CD4-positive, alpha-beta T cell treated with Interleukin-6 for 4 hours (primary cell): ENCODE results near the gene CD274.
"Not testable (repeated sequence)": the region's sequence is repeated elsewhere in the genome, so short reads cannot be mapped to it uniquely, and the experiment has no call there.

Experiments used
- DNase-seq: peaks from one replicate; pipeline ENCODE4 v3.0.0-alpha.2; 2020; ENCODE audit warnings: mixed read lengths

CD274 gene

GRCh38 chr9:5450359-5451091 lies at the start of gene CD274:
TSS of gene CD274 (plus strand) at chr9:5450542. CDS start at chr9:5456114, 5,572 bp downstream.
- DNase-seq = peak; percentile 81

DNA sequence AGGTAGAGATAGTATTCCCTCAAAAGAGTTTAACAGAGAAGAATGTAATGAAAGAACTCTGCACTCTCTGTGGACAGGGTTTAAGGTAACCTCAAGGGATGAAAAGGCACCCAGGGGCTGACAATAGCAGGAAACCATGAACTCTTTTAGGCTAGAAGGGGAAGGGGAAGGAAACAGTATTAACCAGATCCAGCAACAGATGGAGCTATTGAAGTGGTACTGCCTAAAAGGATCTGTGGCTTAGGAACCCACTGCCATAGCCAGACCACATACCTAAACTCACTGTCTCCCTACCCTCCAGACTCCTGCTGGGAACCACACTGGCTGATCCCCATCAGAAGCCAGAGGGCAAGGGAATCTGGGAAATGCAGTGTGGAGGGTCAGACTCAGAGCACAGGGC lies 48.1 kb upstream of the CD274 start:
- no peak for DNase-seq

DNA sequence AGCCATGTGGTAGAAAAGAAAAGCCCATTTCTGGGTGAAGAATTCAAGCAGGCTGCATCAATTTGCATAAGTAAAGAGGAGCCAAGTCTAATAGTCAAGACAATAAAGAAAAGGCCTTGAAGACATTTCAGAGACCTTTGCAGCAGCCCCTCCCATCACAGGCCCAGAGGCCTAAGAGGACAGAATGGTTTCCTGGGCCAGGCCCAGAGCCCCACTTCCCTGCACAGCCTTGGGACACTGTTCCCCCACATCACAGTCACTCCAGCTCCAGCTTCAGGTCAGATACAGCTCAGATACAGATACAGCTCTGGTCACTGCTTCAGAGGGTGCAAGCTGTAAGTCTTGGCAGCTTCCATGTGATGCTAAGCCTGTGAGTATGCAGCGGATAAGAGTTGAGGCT lies 41.7 kb upstream of the CD274 start:
- no peak for DNase-seq

DNA sequence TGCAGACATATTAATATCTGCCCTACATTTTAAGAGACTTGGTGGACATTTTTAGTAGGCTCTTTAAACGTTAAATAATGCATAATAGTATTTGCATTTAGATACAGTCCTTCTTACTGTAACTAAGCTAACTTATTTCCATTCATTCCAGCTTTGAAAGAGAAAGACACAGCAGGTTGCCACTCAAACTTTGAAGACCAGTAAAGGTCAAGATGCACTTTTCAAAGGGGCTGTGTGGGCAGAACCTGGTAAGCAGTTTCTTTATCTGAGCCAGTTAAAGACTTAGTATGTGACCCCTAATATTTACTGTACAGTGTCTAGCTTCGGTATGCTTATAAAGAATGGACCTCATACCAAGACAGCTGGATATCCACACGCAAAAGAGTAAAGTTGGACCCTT lies 33.4 kb upstream of the CD274 start:
- no peak for DNase-seq

DNA sequence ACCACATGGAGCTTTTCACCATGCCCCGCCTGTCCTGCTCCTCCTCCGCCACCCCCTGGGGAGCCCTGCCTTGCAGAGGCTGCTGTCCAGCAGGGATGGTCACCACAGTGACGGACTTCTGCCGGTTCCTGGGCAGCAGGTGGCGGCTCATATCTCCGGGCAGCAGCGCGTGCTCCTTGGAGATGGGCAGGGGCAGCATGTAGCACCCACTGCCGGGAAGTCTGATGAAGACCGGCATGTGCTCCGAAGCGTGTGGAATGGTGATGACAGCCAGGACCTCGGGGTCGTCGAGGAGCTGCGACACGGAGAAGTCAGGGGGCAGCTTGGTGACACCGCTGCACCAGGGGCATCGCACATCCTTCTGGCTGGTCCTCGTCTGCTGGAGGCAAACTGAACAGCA lies 31.9 kb upstream of the CD274 start:
- no peak for DNase-seq

DNA sequence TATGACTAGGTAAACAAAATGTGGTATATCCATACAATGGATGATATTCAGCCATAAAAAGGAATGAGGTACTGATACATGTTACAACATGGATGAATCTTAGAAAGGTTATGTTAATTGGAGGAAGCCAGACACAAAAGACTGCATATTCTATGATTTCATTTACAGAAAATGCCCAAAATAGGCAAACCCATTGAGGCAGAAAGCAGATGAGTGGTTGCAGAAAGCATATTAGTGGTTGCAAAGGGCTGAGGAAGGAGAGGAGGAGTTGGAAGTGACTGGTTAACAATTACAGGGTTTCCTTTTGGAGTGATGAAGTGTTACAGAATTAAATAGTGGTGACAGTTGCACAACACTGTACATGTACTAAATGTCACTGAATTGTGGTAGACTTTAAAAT lies 30.4 kb upstream of the CD274 start:
- DNase-seq = no peak

- DNase-seq = no peak
Observed at GRCh38 chr9:5421163-5421562, 29.2 kb upstream of the CD274 start.

DNA sequence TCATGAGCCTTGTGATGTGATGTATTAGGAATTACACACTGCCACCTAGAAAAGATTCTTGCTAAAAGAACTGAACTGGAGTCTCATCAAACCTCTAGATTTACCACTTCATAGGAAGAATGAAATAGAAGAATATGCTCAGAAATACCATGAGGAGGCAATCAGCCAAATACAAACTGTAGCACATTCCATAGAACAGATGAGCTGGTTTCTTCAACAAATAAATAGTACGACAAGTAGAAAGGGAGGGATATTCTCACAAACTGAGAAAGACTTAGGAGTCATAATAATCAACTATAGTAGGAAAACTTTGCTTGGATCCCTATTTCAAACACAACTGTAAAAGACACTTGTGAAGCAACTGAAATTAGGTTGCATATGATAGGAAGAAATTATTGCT lies 28.1 kb upstream of the CD274 start:
- DNase-seq = no peak

- DNase-seq = no peak
Observed at GRCh38 chr9:5425006-5425628, 25.2 kb upstream of the CD274 start.

DNA sequence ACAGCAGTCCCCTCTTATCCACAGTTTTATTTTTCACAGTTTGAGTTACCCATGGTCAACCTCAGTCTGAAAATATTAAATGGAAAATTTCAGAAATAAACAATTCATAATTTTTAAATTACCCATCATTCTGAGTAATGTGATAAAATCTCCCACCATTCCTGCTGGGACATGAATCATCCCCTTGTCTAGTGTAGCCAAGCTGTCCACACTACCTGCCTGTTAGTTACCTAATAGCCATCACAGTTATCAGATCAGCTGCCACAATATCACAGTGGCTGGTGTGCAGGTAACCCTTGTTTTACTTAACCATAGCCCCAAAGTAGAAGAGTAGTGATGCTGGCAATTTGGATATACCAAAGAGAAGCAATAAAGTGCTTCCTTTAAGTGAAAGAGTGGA lies 23.3 kb upstream of the CD274 start:
- DNase-seq = no peak

DNA sequence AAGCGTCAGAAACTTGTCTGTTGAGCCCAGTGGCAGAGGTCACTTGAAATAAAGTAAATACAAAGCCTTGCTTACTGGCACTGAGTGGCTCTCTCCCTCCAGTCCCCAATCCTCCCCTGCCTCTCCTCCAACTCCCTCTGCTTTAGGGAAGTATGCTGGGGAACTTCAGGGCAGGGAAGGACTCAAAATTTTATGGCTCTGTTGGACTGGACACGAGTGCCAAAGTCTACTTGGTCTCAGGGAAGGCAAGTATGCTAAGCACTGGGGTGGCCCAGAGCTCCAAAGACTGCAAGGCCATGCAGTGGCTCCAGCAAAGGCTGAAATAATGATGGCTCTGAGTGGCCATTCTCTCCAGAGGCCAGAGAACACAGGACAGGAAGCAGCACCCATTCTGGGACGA lies 22.2 kb upstream of the CD274 start:
- DNase-seq = no peak

GRCh38 chr9:5428794-5429528 lies 21.4 kb upstream of the CD274 start:
- no peak for DNase-seq

DNA sequence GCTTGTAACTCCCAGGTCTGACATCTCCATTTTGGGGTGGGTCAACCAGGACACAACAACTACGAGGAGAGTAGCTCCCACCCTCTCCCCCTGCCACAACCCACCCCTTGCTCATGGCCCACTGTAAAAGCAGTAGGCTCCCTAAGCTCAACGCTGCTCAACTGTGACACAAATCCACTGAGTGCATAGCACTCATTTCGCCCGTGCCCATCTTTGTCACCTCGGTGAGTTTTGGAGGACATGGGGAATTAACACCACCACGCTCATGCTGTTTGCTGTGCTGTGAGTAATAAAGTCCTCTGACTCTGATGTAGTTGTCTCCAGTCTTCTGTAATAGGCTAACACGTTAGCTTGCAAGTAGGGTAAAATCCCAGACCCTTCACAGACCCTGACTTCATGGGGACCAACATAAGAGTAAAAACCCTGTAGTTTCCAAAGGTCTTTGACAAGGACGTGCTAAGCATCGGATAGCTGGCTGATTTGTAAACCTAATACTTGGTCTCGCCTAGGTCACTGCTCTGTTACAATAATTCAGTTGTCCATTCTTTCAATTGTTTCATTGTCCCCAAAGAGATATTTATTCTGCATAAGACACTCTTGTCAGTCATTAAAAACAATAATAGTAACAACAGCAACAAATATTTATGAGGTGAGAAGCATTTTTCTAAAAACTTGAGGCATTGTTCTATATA lies 20.3 kb upstream of the CD274 start:
- no peak for DNase-seq

DNA sequence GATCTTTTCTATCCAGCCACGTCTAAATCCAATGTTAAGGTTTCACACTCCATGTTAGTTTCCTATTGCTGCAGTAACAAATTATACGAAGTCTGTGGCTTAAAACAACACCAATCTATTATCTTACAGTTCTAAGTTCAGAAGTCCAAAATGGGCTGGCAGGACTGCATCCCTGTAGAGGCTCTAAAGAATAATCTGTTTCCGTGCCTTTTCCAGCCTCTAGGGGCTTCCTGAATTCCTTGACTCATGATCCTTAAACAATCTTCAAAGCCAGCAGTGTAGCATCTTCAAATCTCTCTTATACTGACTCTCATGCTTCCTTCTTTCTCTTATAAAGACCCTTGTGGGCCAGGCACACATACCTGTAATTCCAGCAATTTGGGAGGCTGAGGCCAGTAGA lies 19.4 kb upstream of the CD274 start:
- no peak for DNase-seq

DNA sequence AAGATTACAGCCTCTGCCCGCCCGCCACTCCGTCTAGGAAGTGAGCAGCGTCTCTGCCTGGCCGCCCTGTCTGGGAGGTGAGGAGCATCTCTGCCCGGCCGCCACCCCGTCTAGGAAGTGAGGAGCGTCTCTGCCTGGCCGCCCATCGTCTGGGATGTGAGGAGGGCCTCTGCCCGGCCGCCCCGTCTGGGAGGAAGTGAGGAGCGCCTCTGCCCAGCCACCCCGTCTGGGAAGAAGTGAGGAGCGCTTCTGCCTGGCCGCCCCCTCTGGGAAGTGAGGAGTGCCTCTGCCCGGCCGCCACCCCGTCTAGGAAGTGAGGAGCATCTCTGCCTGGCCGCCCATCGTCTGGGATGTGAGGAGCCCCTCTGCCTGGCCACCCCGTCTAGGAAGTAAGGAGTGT lies 17.5 kb upstream of the CD274 start:
- not testable (repeated sequence) for DNase-seq

- not testable (repeated sequence) for DNase-seq
Observed at GRCh38 chr9:5433328-5433727, 17.0 kb upstream of the CD274 start.

DNA sequence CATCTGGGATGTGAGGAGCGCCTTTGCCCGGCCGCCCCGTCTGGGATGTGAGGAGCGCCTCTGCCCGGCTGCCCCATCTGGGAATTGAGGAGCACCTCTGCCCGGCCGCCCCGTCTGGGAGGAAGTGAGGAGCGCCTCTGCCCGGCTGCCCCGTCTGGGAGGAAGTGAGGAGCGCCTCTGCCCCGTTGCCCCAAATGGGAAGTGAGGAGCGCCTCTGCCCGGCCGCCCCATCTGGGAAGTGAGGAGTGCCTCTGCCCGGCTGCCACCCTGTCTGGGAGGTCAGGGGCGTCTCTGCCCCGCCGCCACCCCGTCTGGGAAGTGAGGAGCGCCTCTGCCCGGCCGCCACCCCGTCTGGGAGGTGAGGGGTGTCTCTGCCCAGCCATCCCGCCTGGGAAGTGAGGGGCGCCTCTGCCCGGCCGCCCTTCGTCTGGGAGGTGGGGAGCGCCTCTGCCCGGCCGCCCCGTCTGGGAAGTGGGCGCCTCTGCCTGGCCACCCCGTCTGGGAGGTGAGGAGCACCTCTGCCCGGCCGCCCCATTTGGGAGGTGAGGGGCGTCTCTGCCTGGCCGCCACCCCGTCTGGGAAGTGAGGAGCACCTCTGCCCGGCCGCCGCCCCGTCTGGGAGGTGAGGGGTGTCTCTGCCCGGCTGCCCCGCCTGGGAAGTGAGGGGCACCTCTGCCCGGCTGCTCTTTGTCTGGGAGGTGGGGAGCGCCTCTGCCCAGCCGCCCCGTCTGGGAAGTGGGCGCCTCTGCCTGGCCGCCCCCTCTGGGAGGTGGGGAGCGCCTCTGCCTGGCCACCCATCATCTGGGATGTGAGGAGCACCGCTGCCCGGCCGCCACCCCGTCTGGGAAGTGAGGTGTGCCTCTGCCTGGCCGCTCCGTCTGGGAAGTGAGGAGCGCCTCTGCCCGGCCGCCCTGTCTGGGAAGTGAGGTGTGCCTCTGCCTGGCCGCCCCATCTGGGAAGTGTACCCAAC lies 16.2 kb upstream of the CD274 start:
- DNase-seq = not testable (repeated sequence)

GRCh38 chr9:5435912-5436311 lies 14.4 kb upstream of the CD274 start:
- no peak for DNase-seq

DNA sequence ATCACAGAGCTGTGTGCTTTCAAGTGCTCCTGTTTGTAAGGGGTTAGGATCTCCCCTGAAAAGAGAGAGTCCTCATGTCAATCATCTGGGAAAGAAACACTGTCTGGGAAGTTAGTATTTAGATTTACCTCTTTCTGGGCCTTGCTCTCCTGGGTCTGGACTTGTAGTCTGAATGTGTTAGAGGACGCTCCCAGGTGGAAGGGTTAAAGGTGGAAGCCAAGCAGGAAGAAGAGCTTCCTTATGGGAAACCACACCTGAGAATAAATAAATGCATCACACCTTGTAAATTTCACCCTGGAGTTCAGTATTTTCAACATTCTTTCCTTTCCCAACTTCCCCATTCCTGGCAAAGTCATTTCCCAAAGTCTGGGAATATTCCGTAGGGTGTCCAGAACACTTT lies 13.9 kb upstream of the CD274 start:
- no peak for DNase-seq

DNA sequence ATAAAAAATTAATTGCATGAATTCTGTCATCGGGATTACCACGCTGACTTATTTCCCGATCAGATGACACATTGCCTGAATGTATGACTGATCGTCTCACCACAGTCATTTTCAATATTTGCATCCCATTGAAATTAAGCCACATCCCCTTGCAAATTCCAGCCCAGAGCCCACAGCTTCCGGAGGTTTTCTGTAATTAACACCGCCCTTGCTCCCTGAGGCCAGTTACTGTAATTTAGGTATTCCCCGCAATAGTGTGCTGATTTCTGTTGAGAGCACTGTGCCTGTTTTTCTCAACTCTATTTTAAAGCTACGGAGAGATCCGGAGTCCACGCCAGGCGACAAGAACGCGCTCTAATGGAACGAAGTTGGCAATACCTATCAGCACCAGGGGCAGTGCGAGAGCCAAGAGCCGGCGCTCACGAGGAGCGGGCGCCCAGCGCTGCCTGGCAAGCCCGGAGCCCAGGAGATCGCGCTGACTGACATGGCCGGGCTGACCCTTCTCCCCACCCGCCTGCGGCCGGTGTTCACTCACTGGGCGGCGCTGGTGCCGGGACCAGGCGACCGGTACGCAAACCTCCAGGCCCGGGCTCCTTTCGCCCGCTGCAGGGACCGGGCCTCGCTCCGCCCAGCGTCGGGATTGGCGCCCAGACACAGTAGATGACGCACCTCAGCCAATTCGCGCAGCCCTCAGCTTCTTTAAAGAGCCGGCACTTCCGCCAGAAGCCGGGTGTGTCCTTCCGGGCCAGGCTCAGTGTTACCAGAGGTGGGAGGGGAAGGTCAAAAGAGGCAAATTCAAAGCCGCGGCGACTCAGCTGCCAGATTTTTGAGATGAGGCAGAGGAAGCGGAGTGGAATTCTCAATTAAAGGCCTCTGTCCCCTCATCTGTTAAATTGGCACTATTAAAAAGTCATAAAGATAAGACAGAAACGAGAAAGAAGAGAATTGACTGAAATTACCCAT lies 12.8 kb upstream of the CD274 start, which contains the start of gene PLGRKT:
Gene PLGRKT (minus strand): TSS at position 672 of the 963 bp plus-strand sequence. CDS start 5,948 bp downstream, outside the sequence.
- peak; percentile 93 for DNase-seq
